HG03108 (cell line): ENCODE measurements around the gene SGK1.

Experiments
- ATAC-seq: cut with Tn5 transposase; IDR thresholded peaks from one replicate; pipeline ENCODE4 v1.9.1; 2021; ENCODE audit warnings: moderate library complexity; ENCODE audit not compliant: unreplicated experiment

Gene SGK1

DNA sequence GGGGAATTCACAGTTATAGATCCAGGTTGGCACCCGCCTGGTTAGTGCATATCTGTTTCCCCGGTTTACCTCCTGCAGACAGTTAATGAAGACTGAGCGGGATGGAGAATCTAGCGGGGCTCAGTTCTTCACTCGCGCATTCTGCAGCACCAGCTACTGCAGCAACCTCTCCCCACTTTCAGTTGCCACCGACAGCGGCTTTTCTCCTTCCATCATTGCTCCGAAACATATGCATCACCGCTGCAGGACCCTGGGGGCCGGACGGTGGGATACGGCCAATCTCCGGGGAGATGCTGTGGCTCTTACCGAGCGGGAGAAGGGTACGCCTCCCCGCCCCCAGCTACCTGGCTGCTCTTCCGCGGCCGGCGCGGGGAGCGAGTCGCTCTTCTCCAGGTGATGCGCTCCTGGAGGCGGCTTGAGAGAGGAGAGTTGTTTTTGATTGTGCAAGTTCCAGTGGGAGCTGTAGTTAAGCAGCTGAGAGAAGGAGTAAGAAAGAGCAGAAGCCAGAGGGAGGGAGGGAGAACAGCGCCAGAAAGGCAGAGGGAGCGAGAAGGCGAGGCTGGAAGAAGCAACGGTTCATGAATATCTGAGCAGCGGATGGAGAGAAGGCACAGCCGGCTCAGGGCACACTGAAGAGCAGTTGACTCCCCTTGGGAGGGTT lies at the start of gene SGK1:
SGK1 (minus strand) TSS at position 642 of the 661 bp plus-strand sequence. CDS start 652 bp downstream, outside the sequence.
- no peak for ATAC-seq

DNA sequence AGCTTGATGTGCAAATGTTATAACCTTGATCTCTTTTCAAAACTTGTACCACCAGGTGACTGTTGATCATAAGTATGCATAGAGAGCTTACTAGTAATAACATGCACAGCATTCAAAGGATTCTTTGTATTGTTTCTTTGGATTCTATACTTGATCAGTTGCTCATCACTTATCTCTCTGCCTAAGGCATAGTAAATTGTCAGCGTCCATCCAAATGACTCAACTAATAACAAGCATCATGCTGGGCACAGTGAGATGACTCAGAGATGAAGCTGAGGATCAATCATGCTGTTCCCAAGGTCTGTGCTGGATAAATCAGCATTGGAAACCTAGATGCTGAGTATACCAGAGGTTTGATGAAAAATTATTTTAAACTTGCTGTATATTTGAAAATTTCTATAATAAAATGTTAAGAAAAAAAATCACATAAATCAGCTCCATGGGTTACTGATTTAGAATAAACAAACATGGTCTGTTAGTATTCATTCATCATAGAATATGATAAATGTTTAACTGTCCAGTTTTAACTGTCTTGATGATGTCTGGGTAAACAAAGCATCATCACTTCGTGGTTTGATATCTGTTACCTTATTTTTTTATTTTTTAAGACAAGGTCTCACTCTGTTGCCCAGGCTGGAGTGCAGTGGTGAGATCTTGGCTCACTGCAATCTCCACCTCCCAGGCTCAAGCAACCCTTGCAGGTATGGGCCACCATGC lies 45.6 kb upstream of the SGK1 start:
- ATAC-seq, result no peak

GRCh38 chr6:134361011-134361410 lies 43.1 kb upstream of the SGK1 start:
- ATAC-seq, result no peak

- ATAC-seq, result no peak
Measured at GRCh38 chr6:134359302-134359701, 41.4 kb upstream of the SGK1 start.

DNA sequence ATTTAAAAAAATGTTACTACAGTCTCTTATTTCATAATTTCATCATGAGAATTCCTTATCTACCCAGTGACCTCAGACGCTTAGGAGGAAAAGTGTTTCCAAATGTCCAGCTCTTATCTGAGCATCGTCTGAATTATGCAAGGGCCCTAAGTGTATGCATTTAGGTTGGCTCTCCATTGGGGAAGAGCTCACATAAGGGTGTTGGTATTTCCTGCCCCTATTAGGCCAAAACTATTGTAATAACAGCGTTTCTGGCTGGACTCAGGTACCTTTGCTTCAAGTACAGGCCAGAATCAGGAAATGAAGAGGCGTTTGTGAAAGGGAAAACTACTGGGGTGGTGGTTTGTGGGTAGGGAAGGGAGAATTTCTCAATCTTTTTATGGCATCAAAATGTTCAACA lies 40.4 kb upstream of the SGK1 start:
- ATAC-seq, result no peak

- no peak for ATAC-seq
Measured at GRCh38 chr6:134357022-134357487, 39.1 kb upstream of the SGK1 start.

DNA sequence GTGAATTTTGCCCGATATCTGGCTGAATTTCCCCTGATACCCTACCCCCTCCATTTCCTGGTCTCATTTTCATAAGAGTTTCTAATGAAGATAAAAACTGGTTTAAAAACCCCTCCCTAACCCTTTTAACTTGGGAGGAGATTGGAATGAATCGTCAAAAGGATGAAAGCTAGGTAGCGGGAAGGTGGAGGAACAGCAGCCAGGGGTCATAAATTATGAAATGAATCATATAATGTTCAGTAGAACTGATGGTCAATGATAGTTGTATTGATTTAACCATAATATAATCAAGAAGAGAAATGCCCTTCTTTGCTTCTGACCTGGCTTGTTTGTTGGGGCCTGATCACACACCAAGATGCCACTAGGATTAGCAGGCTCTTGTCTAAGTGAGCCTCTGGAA lies 38.5 kb upstream of the SGK1 start:
- ATAC-seq, result no peak

DNA sequence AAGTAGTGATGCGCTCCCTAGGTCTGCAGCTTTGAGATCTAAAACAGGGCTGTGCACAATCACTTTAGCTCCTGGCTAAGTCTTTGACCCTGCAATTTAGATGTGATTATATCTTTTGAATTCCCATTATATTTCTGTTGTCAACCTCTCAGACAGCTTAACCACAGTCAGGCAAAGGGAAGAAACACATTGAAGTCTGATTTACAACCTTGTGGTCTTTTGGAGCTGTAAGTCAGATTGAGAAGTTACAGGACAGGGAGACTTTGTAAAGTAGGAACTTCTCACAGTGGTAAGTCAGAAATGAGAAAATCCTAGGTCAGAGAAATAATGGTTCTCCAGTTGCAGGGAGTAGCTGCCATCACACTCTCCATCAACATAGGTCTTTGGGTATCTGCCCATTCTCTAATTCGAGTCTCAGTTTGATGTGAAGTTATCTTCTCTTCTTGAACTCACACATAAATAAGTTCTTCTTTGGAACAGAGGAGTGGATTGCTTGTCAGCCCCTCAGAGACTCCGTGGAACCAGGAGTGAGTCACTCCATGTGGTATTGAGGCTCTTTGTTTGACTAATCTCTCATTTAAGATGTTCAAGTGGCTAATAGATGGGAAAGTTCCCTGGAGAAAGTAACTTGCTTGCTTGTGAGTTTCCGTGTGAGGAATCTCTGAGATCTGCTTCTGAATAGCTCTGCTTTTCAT lies 35.0 kb upstream of the SGK1 start:
- no peak for ATAC-seq

DNA sequence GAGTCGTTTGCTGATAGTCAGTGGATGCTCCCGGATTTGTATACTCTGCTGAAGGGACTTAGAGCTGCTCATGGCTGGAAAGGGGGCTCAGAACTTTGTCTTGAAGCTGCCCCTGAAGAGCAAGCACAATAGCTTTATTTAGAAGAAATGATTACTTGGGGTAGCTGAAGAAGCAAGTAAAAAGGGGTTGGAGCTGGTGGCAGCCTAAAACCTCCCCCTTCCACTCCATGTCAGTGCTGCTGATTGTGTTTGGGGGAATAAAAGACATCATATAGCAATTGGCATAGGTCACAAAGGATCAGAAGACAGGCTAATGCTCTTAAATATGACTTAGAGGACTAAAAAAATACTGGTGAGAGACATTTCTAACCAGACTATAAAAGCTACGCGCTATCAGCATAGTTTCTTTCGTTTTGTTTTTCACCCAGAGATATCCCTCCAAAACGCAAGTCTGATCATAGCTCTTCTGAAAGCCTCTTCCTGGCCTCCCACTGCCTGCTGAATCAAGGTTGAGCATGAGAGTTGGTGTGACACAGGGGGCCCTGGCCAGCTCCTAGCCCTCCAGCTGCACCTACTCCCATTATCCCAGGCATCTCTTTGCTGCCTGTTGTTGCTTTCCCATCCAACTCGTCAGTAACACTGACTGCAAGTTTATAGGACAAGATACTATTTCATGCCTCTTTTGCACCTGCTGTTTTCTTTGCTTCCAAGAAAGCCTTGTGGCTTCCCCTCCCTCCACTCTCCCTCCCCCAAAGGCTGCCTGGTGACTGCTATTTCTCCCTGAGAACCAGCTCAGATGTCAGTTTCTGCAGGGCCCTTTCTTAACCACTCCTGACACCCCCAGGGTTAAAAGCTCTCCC lies 33.9 kb upstream of the SGK1 start:
- ATAC-seq, result no peak

- no peak for ATAC-seq
Measured at GRCh38 chr6:134347885-134348805, 30.2 kb upstream of the SGK1 start.

GRCh38 chr6:134346932-134347545 lies 29.1 kb upstream of the SGK1 start:
- no peak for ATAC-seq

- no peak for ATAC-seq
Measured at GRCh38 chr6:134345789-134346188, 27.9 kb upstream of the SGK1 start.

DNA sequence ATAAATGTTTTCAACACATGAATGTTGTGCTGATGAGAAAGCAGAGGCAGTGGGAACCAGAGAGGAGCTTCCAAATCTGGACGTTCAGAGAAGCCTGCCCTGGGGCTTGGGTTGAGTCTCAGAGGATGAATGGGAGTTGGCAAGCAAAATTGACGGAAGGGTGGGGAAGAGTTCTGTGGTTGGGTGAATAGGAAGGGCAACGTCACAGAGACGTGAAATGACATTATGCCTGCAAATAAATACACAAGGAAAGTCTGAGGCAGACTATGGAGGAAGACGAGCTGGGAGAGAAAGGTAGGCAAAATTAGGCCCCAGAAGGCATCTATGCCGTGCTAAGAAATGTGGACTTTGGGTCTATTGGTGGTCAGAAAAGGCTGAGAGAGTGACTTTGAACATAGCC lies 25.2 kb upstream of the SGK1 start:
- no peak for ATAC-seq

- ATAC-seq, result no peak
Measured at GRCh38 chr6:134341999-134342567, 24.2 kb upstream of the SGK1 start.

- ATAC-seq, result no peak
Measured at GRCh38 chr6:134340179-134340975, 22.5 kb upstream of the SGK1 start.

DNA sequence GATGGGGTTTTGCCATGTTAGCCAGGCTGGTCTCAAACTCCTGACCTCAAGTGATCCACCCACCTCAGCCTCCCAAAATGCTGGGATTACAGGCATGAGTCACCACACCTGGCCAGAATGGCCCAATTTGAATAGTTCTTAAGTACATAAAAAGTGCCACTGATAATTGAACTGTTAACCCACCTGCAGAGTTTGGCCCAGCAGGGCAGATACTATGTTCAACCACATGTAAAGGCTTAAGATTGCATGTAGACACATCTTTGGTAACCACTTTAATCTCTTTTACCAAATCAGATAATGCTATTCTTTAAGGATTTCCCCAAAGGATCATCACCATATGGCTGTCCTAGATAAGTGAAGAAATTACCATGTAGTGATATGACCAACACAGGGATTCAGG lies 21.3 kb upstream of the SGK1 start:
- ATAC-seq, result no peak

DNA sequence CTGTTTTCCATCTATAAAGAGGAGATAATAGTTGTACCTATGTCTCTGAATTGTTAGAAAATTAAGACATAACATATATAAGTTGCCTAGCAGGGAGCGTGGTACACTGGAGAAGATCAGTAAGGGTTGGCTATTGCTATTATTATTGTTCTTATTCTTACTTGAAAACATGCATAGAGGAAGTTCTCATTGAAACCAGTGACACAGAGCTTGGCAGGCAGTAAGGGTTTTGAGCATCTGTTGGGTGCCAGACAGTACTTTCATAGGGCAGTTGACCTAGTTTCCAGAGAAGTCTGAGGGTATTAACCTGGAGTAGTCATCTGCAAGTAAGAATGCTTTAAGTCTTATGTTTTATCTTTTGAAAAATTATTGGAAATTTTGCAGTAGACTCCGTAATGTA lies 13.3 kb upstream of the SGK1 start:
- no peak for ATAC-seq

DNA sequence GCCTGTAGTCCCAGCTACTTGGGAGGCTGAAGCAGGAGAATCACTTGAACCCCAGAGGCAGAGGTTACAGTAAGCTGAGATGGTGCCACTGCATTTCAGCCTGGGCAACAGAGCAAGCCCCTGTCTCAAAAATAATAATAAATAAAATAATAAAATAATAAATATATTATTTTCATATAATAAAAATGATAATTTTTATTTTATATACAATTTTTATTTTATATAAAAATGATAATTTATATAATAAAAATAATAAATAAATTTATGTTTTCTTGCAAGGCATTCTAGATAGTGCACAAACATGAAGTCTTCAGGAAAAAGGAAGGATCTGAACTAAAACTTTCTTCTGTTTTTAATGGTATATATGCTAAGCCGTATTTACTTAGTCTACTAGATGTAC lies 12.6 kb upstream of the SGK1 start:
- no peak for ATAC-seq
